CD14-positive monocyte (primary cell): ENCODE data around the gene CFTR. TPM values are rescaled to one million over a fixed set of nuclear protein-coding genes. Genes with fewer than 3 reads are reported as not detected.

Experiments
- DNase-seq, 3 donors: peaks; one replicate each; pipeline ENCODE4 v3.0.0-alpha.2; 2011 to 2022
- H2AFZ ChIP-seq: 2 replicates; pipeline ENCODE4 v1.6.0; 2012; ENCODE audit warnings: mild to moderate bottlenecking, low read depth, low read length, inconsistent platforms; ENCODE audit not compliant: insufficient read depth, poor library complexity, severe bottlenecking
- H3K27ac ChIP-seq, 2 donors: 1 replicate in 1 of 2; 2 replicates in 1 of 2; pipeline ENCODE4 v1.5.1; 2012 to 2013; ENCODE audit warnings: low read length in 2 of 2, control low read depth in 1 of 2, inconsistent platforms in 1 of 2, low read depth in 1 of 2, mild to moderate bottlenecking in 1 of 2
- H3K27me3 ChIP-seq, 2 donors: one replicate each; pipeline versions ENCODE4 v1.6.0 to v1.6.1; 2011 to 2013; ENCODE audit warnings: low read length in 2 of 2; ENCODE audit not compliant: control insufficient read depth in 2 of 2, insufficient read depth in 2 of 2
- H3K36me3 ChIP-seq, 2 donors: replicated peaks in 1 of 2; 1 replicate in 1 of 2; 2 replicates in 1 of 2; pipeline versions ENCODE4 v1.5.1 to v1.6.1; 2012 to 2013; ENCODE audit warnings: low read length in 2 of 2, control low read depth in 1 of 2, inconsistent platforms in 1 of 2, mild to moderate bottlenecking in 1 of 2; ENCODE audit not compliant: insufficient read depth in 2 of 2, control insufficient read depth in 1 of 2
- H3K4me1 ChIP-seq, 2 donors: 1 replicate in 1 of 2; 2 replicates in 1 of 2; pipeline versions ENCODE4 v1.5.1 to v1.6.1; 2012 to 2013; ENCODE audit warnings: low read length in 2 of 2, control low read depth in 1 of 2, inconsistent platforms in 1 of 2, mild to moderate bottlenecking in 1 of 2, moderate library complexity in 1 of 2; ENCODE audit not compliant: insufficient read depth in 2 of 2, control insufficient read depth in 1 of 2
- H3K4me2 ChIP-seq: replicated peaks from 2 replicates; pipeline ENCODE3; 2012; ENCODE audit warnings: low read length, moderate library complexity, mild to moderate bottlenecking; ENCODE audit not compliant: poor library complexity, severe bottlenecking; ENCODE audit errors: extremely low read depth
- H3K4me3 ChIP-seq, 3 experiments: fragments of 200-600 bp in 1 of 3; sonication (generic) in 1 of 3; replicated peaks in 1 of 3; 1 replicate in 2 of 3; 2 replicates in 1 of 3; pipeline ENCODE4 v1.5.1; 2011 to 2013; ENCODE audit warnings: low read length in 3 of 3, mild to moderate bottlenecking in 3 of 3, control low read depth in 2 of 3, low read depth in 2 of 3, inconsistent platforms in 1 of 3, moderate library complexity in 1 of 3
- H3K79me2 ChIP-seq: 2 replicates; pipeline ENCODE4 v1.6.0; 2012; ENCODE audit warnings: mild to moderate bottlenecking, control low read depth, inconsistent platforms, low read length, moderate library complexity; ENCODE audit not compliant: insufficient read depth
- H3K9ac ChIP-seq: 2 replicates; pipeline ENCODE4 v1.6.0; 2017; ENCODE audit warnings: low read length, mild to moderate bottlenecking; ENCODE audit not compliant: insufficient read depth, poor library complexity, severe bottlenecking
- H3K9me3 ChIP-seq, 2 donors: replicated peaks in 1 of 2; 1 replicate in 1 of 2; 2 replicates in 1 of 2; pipeline versions ENCODE4 v1.5.1 to v1.6.1; 2012 to 2013; ENCODE audit warnings: low read length in 2 of 2, control low read depth in 1 of 2; ENCODE audit not compliant: control insufficient read depth in 1 of 2, insufficient read depth in 1 of 2
- H4K20me1 ChIP-seq: 2 replicates; pipeline ENCODE4 v1.6.0; 2012; ENCODE audit warnings: mild to moderate bottlenecking, low read length, control low read depth, moderate library complexity; ENCODE audit not compliant: insufficient read depth
- H3K27ac Mint-ChIP-seq, 7 donors: one replicate each; pipeline ENCODE4 v1.8.0; 2020; ENCODE audit warnings: mild to moderate bottlenecking in 7 of 7, mixed read lengths in 7 of 7, moderate library complexity in 6 of 7, inconsistent platforms in 2 of 7
- H3K27me3 Mint-ChIP-seq, 3 donors: one replicate each; pipeline ENCODE4 v1.8.0; 2021 to 2022; ENCODE audit warnings: low read depth in 3 of 3, mild to moderate bottlenecking in 3 of 3, mixed read lengths in 3 of 3, moderate library complexity in 3 of 3, inconsistent platforms in 1 of 3
- H3K36me3 Mint-ChIP-seq, 2 donors: one replicate each; pipeline ENCODE4 v1.8.0; 2020; ENCODE audit warnings: mixed read lengths in 2 of 2, inconsistent platforms in 1 of 2, mild to moderate bottlenecking in 1 of 2
- H3K4me1 Mint-ChIP-seq: one replicate; pipeline ENCODE4 v1.8.0; 2020; ENCODE audit warnings: mild to moderate bottlenecking, mixed read lengths
- H3K4me3 Mint-ChIP-seq, 2 donors: one replicate each; pipeline ENCODE4 v1.8.0; 2020; ENCODE audit warnings: mild to moderate bottlenecking in 2 of 2, mixed read lengths in 2 of 2, moderate library complexity in 1 of 2
- H3K9me3 Mint-ChIP-seq, 7 donors: one replicate each; pipeline ENCODE4 v1.8.0; 2020 to 2022; ENCODE audit warnings: mixed read lengths in 7 of 7, mild to moderate bottlenecking in 6 of 7, moderate library complexity in 6 of 7, inconsistent platforms in 2 of 7
- WGBS: methylation state at CpG from one replicate; pipeline ENCODE4 v1.1.5; 2013; ENCODE audit warnings: missing lambda C conversion rate; ENCODE audit not compliant: insufficient coverage; 5-methylcytosine and 5-hydroxymethylcytosine counted together
- intact Hi-C, 2 donors: fragments of 100-400 bp; cut with micrococcal nuclease; formaldehyde crosslinking; loops; one replicate each; pipeline versions ENCODE4 v1.15.0 to v1.15.1; 2023
- polyA plus RNA-seq, 3 donors: library from polyadenylated mRNA; depleted of rRNA in 1 of 3; unstranded in 2 of 3; stranded (reverse) in 1 of 3; fragments of 300-500 nt in 2 of 3; fragments of >200 nt in 1 of 3; fragmentation: Illumina TruSeq in 2 of 3; gene quantifications; 1 replicate in 2 of 3; 2 replicates in 1 of 3; pipeline ENCODE4 v1.2.3, GENCODE V29; 2012 to 2021
- TF ChIP-seq, protein P1 (sequence below): fragments of 200-600 bp; IDR thresholded peaks from one replicate; pipeline ENCODE4 v1.8.0; 2022; ENCODE audit warnings: antibody characterized with exemption, mild to moderate bottlenecking

Gene CFTR
- polyA plus RNA-seq, 3 donors = not detected

GRCh38 chr7:117616694-117617093, 136.9 kb downstream of the CFTR start:
- Histone ChIP-seq H3K4me1 (no peaks in the 10 kb centered on the region), H3K9me3 (no peaks in the 10 kb centered on the region), H3K36me3 (no peaks in the 10 kb centered on the region), H3K4me3 (no peak overlapping the region), H4K20me1 (no peaks in the 10 kb centered on the region), H3K27ac (no peak overlapping the region), H3K27me3 (no peaks in the 10 kb centered on the region), H3K79me2 (no peaks in the 10 kb centered on the region), H2AFZ (no peak overlapping the region), H3K9ac (no peak overlapping the region), H3K4me2 (no peak overlapping the region)
- H3K27me3 Mint-ChIP-seq = no peaks in the 10 kb centered on the region
- intact Hi-C loops = no loop called here
- no peak for DNase-seq
- H3K9me3 Mint-ChIP-seq = peaks cover 0 to 5% (median 0%) of the 10 kb centered on the region in 7 donors
- TF ChIP-seq, protein P1, sequence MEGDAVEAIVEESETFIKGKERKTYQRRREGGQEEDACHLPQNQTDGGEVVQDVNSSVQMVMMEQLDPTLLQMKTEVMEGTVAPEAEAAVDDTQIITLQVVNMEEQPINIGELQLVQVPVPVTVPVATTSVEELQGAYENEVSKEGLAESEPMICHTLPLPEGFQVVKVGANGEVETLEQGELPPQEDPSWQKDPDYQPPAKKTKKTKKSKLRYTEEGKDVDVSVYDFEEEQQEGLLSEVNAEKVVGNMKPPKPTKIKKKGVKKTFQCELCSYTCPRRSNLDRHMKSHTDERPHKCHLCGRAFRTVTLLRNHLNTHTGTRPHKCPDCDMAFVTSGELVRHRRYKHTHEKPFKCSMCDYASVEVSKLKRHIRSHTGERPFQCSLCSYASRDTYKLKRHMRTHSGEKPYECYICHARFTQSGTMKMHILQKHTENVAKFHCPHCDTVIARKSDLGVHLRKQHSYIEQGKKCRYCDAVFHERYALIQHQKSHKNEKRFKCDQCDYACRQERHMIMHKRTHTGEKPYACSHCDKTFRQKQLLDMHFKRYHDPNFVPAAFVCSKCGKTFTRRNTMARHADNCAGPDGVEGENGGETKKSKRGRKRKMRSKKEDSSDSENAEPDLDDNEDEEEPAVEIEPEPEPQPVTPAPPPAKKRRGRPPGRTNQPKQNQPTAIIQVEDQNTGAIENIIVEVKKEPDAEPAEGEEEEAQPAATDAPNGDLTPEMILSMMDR = no peak
- no peaks in the 10 kb centered on the region for H3K4me1 Mint-ChIP-seq
- WGBS = no CpG with 5 or more reads among the region's 1 CpG
- H3K36me3 Mint-ChIP-seq = no peaks in the 10 kb centered on the region
- H3K4me3 Mint-ChIP-seq = no peak overlapping the region
- no peak overlapping the region for H3K27ac Mint-ChIP-seq

DNA sequence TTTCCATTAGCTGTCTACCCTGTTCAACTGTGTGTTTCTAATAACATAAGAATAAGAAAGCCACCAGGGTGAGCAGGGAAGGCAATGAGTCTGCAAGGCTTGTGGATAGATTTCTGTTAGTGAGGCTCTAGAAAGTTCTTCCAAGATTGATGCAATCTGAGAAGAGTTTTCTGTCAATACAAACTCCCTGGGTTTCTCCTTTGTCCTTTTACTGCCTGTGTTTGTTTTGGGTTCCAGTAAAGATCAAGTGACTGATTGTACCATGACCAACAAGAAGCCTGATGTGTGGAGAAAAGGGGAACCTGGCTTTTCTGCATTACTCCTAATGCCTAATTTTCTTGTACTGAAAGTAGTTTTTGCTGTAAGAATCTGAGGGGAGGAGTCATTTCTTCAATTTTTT, 139.9 kb downstream of the CFTR start:
- intact Hi-C loops = no loop called here
- Mint-ChIP-seq H3K27ac (no peak overlapping the region), H3K9me3 (peaks cover 0 to 9% (median 0%) of the 10 kb centered on the region in 7 donors), H3K4me1 (no peaks in the 10 kb centered on the region), H3K27me3 (no peaks in the 10 kb centered on the region), H3K36me3 (no peaks in the 10 kb centered on the region), H3K4me3 (no peak overlapping the region)
- H3K4me1 ChIP-seq = no peaks in the 10 kb centered on the region
- no peaks in the 10 kb centered on the region for H3K27me3 ChIP-seq
- H3K9ac ChIP-seq = no peak overlapping the region
- no peak overlapping the region for H3K4me3 ChIP-seq
- no peaks in the 10 kb centered on the region for H3K9me3 ChIP-seq
- no peaks in the 10 kb centered on the region for H4K20me1 ChIP-seq
- no peak overlapping the region for H3K4me2 ChIP-seq
- H3K36me3 ChIP-seq = no peaks in the 10 kb centered on the region
- TF ChIP-seq, protein P1 = no peak
- no peak overlapping the region for H3K27ac ChIP-seq
- DNase-seq = no peak
- no peaks in the 10 kb centered on the region for H3K79me2 ChIP-seq
- H2AFZ ChIP-seq = no peak overlapping the region
